ENCODE results near the gene C1QC.

C1QC gene

GRCh38 chr1:22683547-22683946 lies 40.1 kb downstream of the C1QC start:
- DNase-seq, result no peak

DNA sequence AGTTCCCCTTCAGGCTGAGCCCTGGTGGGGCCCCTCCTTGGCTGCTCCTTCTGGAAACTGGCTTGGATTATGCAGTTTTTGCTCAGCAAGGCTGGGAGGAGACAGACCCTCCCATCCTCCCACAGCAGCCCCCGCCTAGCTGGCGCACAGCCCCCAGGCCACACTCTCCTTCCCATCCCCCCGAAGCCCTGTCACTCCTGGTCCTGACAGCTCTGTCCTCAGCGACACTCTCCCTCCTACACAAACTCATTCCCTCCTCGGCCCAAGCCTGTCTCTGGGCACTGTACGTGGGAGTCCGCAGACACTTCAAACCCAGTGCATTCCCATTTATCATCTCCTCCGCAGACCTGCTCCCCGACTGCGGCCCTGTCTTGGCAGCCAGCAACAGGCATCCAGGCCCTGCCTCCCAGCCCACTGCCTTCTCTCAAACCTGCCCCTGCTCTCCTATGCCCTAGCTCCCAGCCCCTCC lies 42.2 kb downstream of the C1QC start:
- no peak for DNase-seq

- no peak for DNase-seq
Measured at GRCh38 chr1:22687191-22687590, 43.8 kb downstream of the C1QC start.

DNA sequence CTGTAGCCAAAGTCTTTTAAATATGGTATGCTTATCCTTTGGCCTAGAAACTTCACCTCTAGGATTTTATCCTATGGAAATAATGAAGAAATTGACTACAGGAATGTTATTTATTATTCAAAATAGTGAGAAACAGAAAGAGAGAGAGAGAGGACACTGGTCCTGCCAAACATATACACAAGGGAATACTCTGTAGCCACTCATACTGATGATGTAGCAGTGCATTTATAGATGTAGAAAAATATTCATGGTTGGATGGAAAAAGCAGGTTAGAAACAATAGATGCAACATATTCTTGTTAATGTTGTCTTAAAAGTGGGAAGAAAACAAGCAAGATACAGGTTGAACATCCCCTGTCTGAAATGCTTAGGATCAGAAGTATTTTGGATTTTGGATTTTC lies 45.0 kb downstream of the C1QC start:
- DNase-seq, result no peak

DNA sequence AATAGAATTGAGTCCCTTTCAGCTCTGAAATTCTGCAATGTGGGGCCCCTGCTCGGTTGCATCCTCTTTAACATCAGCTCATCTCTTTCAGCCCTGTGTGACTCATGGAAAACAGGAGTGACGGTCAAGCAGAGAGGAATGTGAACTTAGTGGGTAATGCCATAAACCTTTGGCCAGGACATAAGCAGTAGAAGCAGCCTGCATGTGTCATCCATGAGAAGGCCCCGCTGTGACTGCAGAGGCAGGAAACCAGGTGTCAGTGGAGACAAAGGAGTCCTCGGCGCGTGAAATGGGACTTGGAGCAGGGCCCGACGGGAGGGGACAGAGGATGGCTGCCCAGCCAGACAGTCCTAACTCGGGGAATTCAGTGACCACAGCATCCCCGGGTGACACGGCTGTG lies 46.1 kb downstream of the C1QC start:
- no peak for DNase-seq

- no peak for DNase-seq
Measured at GRCh38 chr1:22691031-22691753, 47.8 kb downstream of the C1QC start.

DNA sequence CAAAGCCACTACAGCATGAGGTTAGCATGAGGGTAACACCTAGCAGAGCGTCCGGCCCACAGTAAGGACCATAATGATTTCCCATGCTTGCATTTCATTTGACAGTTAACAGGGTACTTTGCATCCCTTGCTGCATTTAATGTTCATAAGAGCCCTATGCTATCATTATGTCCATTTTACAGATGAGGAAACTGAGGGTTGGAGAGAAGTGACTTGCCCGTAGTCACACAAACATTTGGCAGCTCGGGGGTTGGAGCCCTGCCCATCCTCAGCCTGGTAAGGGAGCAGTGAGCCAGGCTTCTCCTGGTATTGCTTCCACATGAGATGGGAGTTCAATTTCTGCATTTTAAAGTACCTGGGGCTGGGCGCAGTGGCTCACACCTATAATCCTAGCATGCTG lies 50.7 kb downstream of the C1QC start:
- DNase-seq, result no peak

- DNase-seq, result no peak
Measured at GRCh38 chr1:22696610-22697009, 53.2 kb downstream of the C1QC start.
